ENCODE data around the gene HOXC12.

HOXC12 gene

GRCh38 chr12:53955036-53955775 is 503 bp downstream of the HOXC12 start:
- no peak overlapping the region for H3K27ac ChIP-seq
- no peak for TF ChIP-seq CTCF (conservative IDR thresholded peaks at IDR 0.05)

GRCh38 chr12:53955776-53956250 is 1.1 kb downstream of the HOXC12 start:
- TF ChIP-seq CTCF (conservative IDR thresholded peaks at IDR 0.05), result no peak
- H3K27ac ChIP-seq, result no peak overlapping the region

GRCh38 chr12:53956251-53956887 is 1.7 kb downstream of the HOXC12 start:
- no peak for TF ChIP-seq CTCF (conservative IDR thresholded peaks at IDR 0.05)
- no peak overlapping the region for H3K27ac ChIP-seq

GRCh38 chr12:53956914-53957536 is 2.3 kb downstream of the HOXC12 start:
- no peak overlapping the region for H3K27ac ChIP-seq

GRCh38 chr12:53958128-53958527 is 3.4 kb downstream of the HOXC12 start:
- no peak for TF ChIP-seq CTCF (conservative IDR thresholded peaks at IDR 0.05)
- H3K27ac ChIP-seq, result no peak overlapping the region

More at GRCh38 chr12:53956914-53957536, 2.3 kb downstream of the HOXC12 start:
- no peak for TF ChIP-seq CTCF (conservative IDR thresholded peaks at IDR 0.05)

- no peak overlapping the region for H3K27ac ChIP-seq
- TF ChIP-seq CTCF (conservative IDR thresholded peaks at IDR 0.05), result no peak
These were observed 4.6 kb downstream of the HOXC12 start for GRCh38 chr12:53959314-53959713.
